ENCODE measurements around the gene CACNA1F.
A peak's percentile ranks its signal among the peaks of the same experiment; 100 is the strongest.

CACNA1F gene

GRCh38 chrX:49155243-49155899 is 77.8 kb downstream of the CACNA1F start:
- Histone ChIP-seq H3K27me3 (replicated peaks in 2 of 5; ENCODE audit: control insufficient read depth in 4 of 5, insufficient read depth in 5 of 5, low read length in 4 of 5) (no peaks in the 10 kb centered on the region), H3K27ac (ENCODE audit: insufficient read depth in 1 of 2, low read depth in 1 of 2, low read length in 2 of 2, poor library complexity in 1 of 2, severe bottlenecking in 2 of 2) (peak overlapping the region; percentile 64 to 85), H3K9me3 (ENCODE audit: control extremely low read depth in 1 of 5, control insufficient read depth in 4 of 5, insufficient read depth in 2 of 5, low read depth in 1 of 5, low read length in 4 of 5) (no peaks in the 10 kb centered on the region), H3K4me1 (ENCODE audit: control extremely low read depth in 1 of 4, control insufficient read depth in 4 of 4, insufficient read depth in 4 of 4, low read length in 3 of 4) (peaks cover 2 to 16% (median 11%) of the 10 kb centered on the region in 4 experiments), H3K36me3 (ENCODE audit: control insufficient read depth in 4 of 4, insufficient read depth in 4 of 4, low read length in 3 of 4) (no peaks in the 10 kb centered on the region), H3K4me3 (ENCODE audit: control insufficient read depth in 1 of 7, extremely low read depth in 1 of 7, insufficient read depth in 4 of 7, low read depth in 2 of 7, low read length in 6 of 7) (peak overlapping the region in 6 of 7 experiments; percentile 30 to 79 (median 60))
- 48% methylated on average over 11 of the region's 18 CpGs for WGBS (ENCODE audit: insufficient coverage)
- CTCF ChIA-PET: interaction anchor here (0.7 to 3.1 kb wide), 10 partner anchors 9 to 117 kb away, joined by 3 to 27 read pairs (median 4); no protein-coding TSS in a partner anchor
- DNase-seq: peak; percentile 77 to 86 (median 83)
- POLR2A ChIA-PET: interaction anchor here (0.6 to 1.4 kb wide), 4 partner anchors 8 to 36 kb away, joined by 3 to 10 read pairs (median 5); no protein-coding TSS in a partner anchor

Measured in common myeloid progenitor, CD34-positive (primary cell).